Measurements from ENCODE around the gene FBLN7.
"Not testable (repeated sequence)": the region's sequence is repeated elsewhere in the genome, so short reads cannot be mapped to it uniquely, and the experiment has no call there.

- TF ChIP-seq POLR2A, CTCF (IDR thresholded peaks at IDR 0.05): not testable (repeated sequence)
Measured at GRCh38 chr2:112139661-112140204, 1.5 kb downstream of the FBLN7 start.

Data from lower leg skin (tissue), 3 donors.